ENCODE data around the gene TPSB2. TPM values are rescaled to one million over a fixed set of nuclear protein-coding genes. Genes with fewer than 3 reads are reported as not detected.

TPSB2 gene
- polyA plus RNA-seq, 1 donor (not counting 4 experiments of a cell fraction or from before 2014, with no cell fraction given): not detected

- H3K4me3 ChIP-seq (ENCODE audit: control insufficient read depth in 2 of 3, extremely low read depth in 1 of 3, insufficient read depth in 2 of 3, low read depth in 1 of 3, low read length in 3 of 3): no peak overlapping the region
- FAIRE-seq (no peak), DNase-seq (ENCODE audit: low read depth, low spot score) (no peak)
- H3K27me3 ChIP-seq (ENCODE audit: control insufficient read depth, extremely low read depth, insufficient read depth, low read length): peaks cover 23% of the 10 kb centered on the region
- no peaks in the 10 kb centered on the region for H3K4me1 ChIP-seq (ENCODE audit: control insufficient read depth, extremely low read depth, insufficient read depth, low read length)
- H3K79me2 ChIP-seq (ENCODE audit: control insufficient read depth, insufficient read depth, low read length): no peaks in the 10 kb centered on the region
- H3K36me3 ChIP-seq (ENCODE audit: control insufficient read depth in 2 of 2, extremely low read depth in 1 of 2, insufficient read depth in 2 of 2, low read length in 2 of 2): no peaks in the 10 kb centered on the region
- no peaks in the 10 kb centered on the region for H3K9me3 ChIP-seq (ENCODE audit: control insufficient read depth, low read depth, low read length)
- H3K9me1 ChIP-seq (ENCODE audit: control insufficient read depth, extremely low read depth, insufficient read depth, low read length): no peaks in the 10 kb centered on the region
- dilution Hi-C loops (cut with MboI; ENCODE audit: extremely low pct_ligation_motif_present, low sequenced_read_pairs): no loop called here
- H2AFZ ChIP-seq (ENCODE audit: control insufficient read depth, low read length): no peak overlapping the region
- H3K27ac ChIP-seq (ENCODE audit: control insufficient read depth, insufficient read depth, low read length): no peak overlapping the region
- no peaks in the 10 kb centered on the region for H4K20me1 ChIP-seq (ENCODE audit: control insufficient read depth, extremely low read depth, insufficient read depth, low read length)
- no peak for TF ChIP-seq EZH2 (IDR thresholded peaks at IDR 0.05; ENCODE audit: low read length)
- TF ChIP-seq, protein P1, sequence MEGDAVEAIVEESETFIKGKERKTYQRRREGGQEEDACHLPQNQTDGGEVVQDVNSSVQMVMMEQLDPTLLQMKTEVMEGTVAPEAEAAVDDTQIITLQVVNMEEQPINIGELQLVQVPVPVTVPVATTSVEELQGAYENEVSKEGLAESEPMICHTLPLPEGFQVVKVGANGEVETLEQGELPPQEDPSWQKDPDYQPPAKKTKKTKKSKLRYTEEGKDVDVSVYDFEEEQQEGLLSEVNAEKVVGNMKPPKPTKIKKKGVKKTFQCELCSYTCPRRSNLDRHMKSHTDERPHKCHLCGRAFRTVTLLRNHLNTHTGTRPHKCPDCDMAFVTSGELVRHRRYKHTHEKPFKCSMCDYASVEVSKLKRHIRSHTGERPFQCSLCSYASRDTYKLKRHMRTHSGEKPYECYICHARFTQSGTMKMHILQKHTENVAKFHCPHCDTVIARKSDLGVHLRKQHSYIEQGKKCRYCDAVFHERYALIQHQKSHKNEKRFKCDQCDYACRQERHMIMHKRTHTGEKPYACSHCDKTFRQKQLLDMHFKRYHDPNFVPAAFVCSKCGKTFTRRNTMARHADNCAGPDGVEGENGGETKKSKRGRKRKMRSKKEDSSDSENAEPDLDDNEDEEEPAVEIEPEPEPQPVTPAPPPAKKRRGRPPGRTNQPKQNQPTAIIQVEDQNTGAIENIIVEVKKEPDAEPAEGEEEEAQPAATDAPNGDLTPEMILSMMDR (optimal IDR thresholded peaks at IDR 0.05 in 1 of 3, IDR thresholded peaks at IDR 0.05 in 1 of 3, conservative IDR thresholded peaks at IDR 0.05 in 1 of 3; ENCODE audit: extremely low read depth in 1 of 3, insufficient read depth in 2 of 3, low read length in 3 of 3): no peak
- H3K9ac ChIP-seq (ENCODE audit: control insufficient read depth, extremely low read depth, insufficient read depth, low read length): no peak overlapping the region
- H3K4me2 ChIP-seq (ENCODE audit: control insufficient read depth, extremely low read depth, insufficient read depth, low read depth, low read length): no peak overlapping the region
Observed at GRCh38 chr16:1206326-1206725, 23.7 kb downstream of the TPSB2 start.

GRCh38 chr16:1204933-1205332, 25.1 kb downstream of the TPSB2 start:
- no peak for DNase-seq (ENCODE audit: low read depth, low spot score)
- no peaks in the 10 kb centered on the region for H3K4me1 ChIP-seq (ENCODE audit: control insufficient read depth, extremely low read depth, insufficient read depth, low read length)
- H3K27ac ChIP-seq (ENCODE audit: control insufficient read depth, insufficient read depth, low read length): no peak overlapping the region
- dilution Hi-C loops (cut with MboI; ENCODE audit: extremely low pct_ligation_motif_present, low sequenced_read_pairs): no loop called here
- no peaks in the 10 kb centered on the region for H3K36me3 ChIP-seq (ENCODE audit: control insufficient read depth in 2 of 2, extremely low read depth in 1 of 2, insufficient read depth in 2 of 2, low read length in 2 of 2)
- H4K20me1 ChIP-seq (ENCODE audit: control insufficient read depth, extremely low read depth, insufficient read depth, low read length): no peaks in the 10 kb centered on the region
- H3K4me3 ChIP-seq (ENCODE audit: control insufficient read depth in 2 of 3, extremely low read depth in 1 of 3, insufficient read depth in 2 of 3, low read depth in 1 of 3, low read length in 3 of 3): no peak overlapping the region
- H2AFZ ChIP-seq (ENCODE audit: control insufficient read depth, low read length): no peak overlapping the region
- TF ChIP-seq, protein P1 (optimal IDR thresholded peaks at IDR 0.05 in 1 of 3, IDR thresholded peaks at IDR 0.05 in 1 of 3, conservative IDR thresholded peaks at IDR 0.05 in 1 of 3; ENCODE audit: extremely low read depth in 1 of 3, insufficient read depth in 2 of 3, low read length in 3 of 3): no peak
- TF ChIP-seq EZH2 (IDR thresholded peaks at IDR 0.05; ENCODE audit: low read length): peak; percentile 40
- H3K9ac ChIP-seq (ENCODE audit: control insufficient read depth, extremely low read depth, insufficient read depth, low read length): no peak overlapping the region
- H3K4me2 ChIP-seq (ENCODE audit: control insufficient read depth, extremely low read depth, insufficient read depth, low read depth, low read length): no peak overlapping the region
- peaks cover 23% of the 10 kb centered on the region for H3K27me3 ChIP-seq (ENCODE audit: control insufficient read depth, extremely low read depth, insufficient read depth, low read length)
- no peak for FAIRE-seq
- H3K9me3 ChIP-seq (ENCODE audit: control insufficient read depth, low read depth, low read length): no peaks in the 10 kb centered on the region
- no peaks in the 10 kb centered on the region for H3K9me1 ChIP-seq (ENCODE audit: control insufficient read depth, extremely low read depth, insufficient read depth, low read length)
- H3K79me2 ChIP-seq (ENCODE audit: control insufficient read depth, insufficient read depth, low read length): no peaks in the 10 kb centered on the region

All from keratinocyte (primary cell).